HG02588 (cell line): ENCODE data around the gene GULP1.
"Not testable (repeated sequence)": the region's sequence is repeated elsewhere in the genome, so short reads cannot be mapped to it uniquely, and the experiment has no call there.

Source experiments
- ATAC-seq: cut with Tn5 transposase; IDR thresholded peaks from one replicate; pipeline ENCODE4 v1.9.1; 2021; ENCODE audit warnings: mild to moderate bottlenecking, moderate library complexity; ENCODE audit not compliant: unreplicated experiment

GULP1 gene

GRCh38 chr2:188459061-188459460, 167.4 kb downstream of the GULP1 start:
- no peak for ATAC-seq

GRCh38 chr2:188466078-188466477, 174.4 kb downstream of the GULP1 start:
- ATAC-seq = not testable (repeated sequence)

DNA sequence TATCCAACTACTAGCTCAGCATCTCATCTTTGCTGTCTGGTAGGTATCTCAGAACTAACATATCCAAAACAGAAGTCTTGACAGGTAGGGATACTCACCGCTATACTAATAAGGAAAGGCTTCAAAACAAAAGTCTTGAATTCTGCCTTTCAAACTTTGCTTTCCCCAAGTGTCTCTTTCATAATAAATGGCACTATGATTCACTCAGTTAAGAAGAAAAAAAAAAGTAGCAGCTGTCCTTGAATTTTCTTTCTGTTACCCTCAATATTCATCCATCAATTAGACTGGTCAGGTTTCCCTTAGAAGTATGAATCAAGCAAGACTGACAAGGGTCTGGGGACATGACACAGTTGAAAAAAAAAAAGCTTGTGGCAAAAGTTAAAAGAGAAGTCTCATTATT, 175.1 kb downstream of the GULP1 start:
- ATAC-seq = no peak

- ATAC-seq = no peak
These were observed 179.5 kb downstream of the GULP1 start for GRCh38 chr2:188471166-188471565.

DNA sequence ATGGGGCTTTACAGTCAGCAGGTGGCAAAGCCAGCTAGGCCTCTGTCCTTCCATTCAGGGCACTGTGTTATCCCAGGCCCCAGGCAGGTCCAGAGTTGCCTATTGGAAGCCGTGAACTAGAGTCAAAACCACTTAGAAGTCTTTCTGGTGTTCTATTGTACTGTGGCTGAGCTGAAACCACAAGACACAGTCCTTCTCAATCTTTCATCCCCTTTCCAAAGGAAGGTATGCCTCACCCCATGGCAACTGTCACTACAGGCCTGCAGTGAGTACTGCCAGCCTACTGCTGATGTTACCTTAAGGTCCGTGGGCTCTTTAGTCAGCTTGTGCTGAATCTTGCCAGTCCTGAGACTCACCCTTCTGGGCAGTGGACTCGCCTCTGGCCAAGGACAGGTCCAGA, 181.6 kb downstream of the GULP1 start:
- no peak for ATAC-seq

- no peak for ATAC-seq
These were observed 182.6 kb downstream of the GULP1 start for GRCh38 chr2:188474316-188474715.

DNA sequence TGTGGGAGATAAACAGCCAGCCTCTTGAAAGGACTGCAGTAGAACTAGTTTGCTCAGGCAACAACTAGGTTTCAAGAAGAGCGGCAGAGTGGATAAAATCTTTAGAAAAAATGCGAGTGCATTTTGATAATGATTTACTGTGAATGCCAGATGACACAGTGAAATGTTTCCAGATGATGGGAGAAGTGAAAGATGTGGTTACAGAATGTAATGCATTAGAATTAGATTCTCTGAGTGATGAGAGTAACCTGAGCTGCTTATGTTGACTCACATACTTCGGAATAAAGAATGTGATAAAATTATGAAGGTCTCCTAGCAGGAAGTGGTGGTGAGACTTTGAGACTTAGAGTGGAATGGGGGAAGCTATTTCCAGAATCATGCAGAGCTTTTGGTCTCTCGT, 184.3 kb downstream of the GULP1 start:
- ATAC-seq = peak; percentile 41

DNA sequence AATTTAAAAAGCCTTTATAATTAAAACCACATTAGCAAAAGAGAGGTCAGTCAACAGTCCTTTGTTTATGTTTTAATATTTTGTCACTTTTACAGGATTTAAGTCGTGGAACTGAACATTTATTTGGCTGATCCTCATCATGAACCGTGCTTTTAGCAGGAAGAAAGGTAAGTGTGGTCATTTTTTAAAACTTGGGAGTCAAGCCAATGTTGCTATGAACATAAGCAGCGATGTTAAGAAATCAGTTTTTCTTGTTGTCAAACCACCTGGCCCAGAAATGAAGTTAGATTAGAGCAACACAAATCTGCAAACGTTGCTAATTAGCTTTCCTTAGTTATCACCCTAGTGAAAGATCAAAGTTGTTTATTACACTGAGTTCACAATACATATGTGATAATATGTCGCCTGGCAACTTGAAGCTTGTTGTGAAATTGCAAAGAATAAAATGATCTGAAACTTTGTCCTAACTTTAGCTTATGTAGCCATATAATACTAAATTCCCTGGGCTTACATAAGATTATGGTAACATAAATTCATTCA, 186.0 kb downstream of the GULP1 start:
- no peak for ATAC-seq

DNA sequence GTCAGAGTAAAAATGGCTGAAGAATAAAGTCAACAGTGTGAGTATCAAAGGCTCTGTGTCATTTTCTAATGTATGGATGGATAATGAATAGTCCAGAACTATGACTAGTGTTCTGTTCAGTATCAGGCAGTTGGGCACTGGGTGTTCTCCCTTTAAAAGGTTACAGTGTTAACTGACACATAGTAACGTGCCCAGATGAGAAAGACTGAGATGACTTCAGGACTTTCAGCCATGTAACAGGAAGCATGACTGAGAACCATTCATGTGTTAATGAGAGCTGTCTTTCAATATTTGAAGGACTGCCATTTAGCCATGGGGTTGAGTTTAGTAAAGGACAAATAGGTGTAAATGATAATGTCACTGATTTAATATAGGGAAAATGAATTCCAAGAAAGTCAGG, 187.1 kb downstream of the GULP1 start:
- ATAC-seq = peak; percentile 99

DNA sequence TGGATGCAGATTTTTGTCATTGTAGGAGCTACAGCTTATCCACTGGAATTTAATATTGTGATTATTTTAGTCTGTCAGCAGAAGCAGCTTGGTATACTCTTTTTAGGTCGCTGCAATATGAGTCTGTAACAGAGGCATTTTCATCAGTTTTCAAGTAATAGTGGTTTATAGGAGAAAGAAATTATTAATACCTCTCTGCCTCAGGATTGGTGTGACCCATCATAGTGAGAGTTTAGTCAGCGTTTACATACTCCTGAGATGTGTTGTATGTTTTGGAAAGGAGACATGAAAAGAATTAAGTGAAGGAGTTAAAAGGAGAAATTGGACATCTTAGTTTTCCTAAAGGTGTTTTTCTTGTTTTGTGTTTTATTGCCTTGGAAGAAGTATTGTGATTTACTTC, 189.8 kb downstream of the GULP1 start:
- no peak for ATAC-seq

DNA sequence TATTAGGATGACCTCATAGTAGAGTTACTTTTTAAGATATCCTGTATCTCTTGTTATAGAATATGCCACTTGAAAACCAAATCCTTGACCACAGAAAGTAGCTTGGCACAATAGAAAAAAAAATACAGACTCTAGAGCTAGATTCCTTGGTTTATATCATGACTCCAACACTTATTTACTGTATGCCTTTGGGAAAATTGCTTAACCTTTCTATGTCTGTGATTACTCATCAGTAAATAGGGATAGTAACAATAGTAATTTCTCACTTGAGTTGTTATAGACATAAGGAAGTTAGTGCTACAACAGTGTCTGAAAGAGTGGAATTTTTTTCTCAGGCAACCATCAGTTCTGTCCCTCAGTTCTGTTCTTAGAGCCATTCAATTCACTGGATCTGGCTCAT, 193.8 kb downstream of the GULP1 start:
- no peak for ATAC-seq

- no peak for ATAC-seq
These were observed 201.1 kb downstream of the GULP1 start for GRCh38 chr2:188492751-188493150.

GRCh38 chr2:188494906-188495305, 203.2 kb downstream of the GULP1 start:
- no peak for ATAC-seq

DNA sequence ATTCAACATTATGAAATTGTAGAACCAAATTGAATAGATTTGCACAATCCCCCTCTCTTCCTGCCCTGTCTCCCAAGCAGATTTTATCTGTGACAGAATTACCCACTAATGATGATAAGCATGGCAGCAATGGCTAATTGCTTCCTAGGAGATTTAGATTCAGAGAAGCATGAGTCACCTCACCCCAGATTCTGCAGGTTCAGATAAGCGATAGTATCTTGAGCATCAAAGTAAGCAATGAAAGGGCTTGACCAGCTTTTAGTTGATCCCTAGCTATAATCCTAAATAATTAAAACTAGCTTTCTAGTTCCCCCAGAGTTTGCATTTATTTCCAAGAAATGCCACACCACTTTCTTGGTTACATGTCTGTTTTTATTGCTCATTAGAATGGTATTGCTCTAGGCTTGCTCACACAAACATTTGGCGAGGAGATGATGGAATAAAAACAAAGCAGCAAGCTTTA, 204.3 kb downstream of the GULP1 start:
- ATAC-seq = no peak

- ATAC-seq = no peak
These were observed 206.1 kb downstream of the GULP1 start for GRCh38 chr2:188497726-188498125.

GRCh38 chr2:188503975-188504374, 212.3 kb downstream of the GULP1 start:
- ATAC-seq = no peak

DNA sequence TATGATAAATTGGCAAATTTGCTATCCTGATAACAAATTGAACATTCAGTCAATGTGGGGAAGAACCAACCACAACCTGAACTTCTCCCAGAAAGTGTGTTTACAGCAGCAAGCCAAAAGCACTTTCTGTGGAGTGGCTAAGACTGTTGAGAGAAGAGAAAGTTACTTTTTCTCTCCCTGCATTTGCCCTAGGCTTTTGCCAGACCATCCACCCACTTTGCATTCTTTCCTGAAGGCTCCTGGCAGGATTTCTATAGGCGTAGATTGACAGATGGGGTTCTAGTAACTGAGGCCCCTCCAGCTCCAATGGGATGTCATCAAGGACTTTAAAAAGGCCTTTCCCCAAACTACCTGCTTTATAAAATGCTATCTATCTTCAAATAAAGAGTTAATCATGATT, 215.2 kb downstream of the GULP1 start:
- no peak for ATAC-seq

DNA sequence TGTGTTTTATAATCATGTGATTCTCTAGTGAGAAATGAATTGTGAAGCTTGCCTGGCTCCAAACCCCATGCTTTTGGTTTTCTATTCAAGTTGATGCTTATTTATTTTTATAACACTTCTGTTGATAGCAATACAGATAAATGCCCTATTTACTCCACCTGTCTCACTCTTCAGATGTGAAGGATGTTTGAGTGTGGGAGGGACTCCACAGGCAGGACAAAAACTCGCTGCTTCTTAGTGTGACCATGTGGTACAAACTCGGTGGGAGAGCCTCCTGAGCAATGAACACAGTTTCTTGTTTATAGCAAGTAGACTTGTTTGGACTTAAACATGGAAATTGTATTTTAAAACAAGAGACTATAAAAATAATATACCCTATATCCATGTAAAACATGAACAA, 219.7 kb downstream of the GULP1 start:
- no peak for ATAC-seq

- ATAC-seq = peak; percentile 47
These were observed 220.8 kb downstream of the GULP1 start for GRCh38 chr2:188512456-188512855.

GRCh38 chr2:188515918-188516317, 224.2 kb downstream of the GULP1 start:
- ATAC-seq = no peak

DNA sequence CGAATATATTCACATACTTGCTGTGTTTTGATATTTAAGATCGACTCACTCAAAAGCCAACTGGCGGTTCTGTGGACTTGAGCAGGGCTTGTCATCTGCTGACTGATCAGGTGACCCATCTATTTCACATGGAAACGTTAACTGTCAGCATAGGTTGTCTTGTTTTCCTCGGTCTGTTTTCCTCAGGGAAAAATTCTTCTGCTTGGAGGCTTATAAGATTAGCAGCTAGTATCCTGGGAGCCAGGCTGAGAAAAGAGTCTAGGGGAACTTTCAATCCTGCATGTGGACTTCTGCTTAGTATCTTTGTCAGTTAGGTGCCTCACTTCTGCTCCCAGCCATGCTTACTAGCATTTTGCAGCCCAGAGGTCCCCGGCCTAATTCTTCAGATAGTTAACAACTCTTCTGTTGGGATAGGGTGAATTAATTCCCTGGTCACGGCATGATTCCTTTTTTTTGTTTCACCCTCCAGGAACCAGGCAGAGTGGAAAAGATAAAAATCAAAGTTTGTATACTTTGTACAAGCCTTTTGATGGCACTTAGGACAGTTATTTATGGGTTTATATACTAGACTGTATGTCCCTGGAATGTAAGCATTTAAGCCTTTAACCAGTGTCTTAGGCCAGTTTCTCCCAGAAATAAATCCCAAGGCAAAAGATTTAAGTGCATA, 226.0 kb downstream of the GULP1 start:
- no peak for ATAC-seq

DNA sequence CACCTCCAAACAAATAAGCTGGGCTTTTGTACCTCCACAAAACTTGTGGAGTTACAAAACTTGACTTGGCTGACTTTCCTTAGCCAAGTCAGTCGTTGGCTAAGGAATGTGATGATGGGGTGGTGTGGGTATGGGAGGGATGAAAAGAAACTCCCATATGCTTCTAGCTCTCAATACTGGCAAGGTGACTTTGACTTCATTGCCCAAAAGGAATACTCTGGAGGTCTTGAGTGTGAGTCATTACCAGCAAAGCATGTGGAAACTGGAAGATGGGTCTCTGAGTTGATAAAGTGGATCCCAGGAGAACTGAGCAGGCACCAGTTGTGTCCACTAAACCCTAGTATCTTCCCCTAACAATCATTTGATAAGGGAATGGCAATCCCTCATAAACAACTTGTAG, 226.7 kb downstream of the GULP1 start:
- ATAC-seq = no peak

DNA sequence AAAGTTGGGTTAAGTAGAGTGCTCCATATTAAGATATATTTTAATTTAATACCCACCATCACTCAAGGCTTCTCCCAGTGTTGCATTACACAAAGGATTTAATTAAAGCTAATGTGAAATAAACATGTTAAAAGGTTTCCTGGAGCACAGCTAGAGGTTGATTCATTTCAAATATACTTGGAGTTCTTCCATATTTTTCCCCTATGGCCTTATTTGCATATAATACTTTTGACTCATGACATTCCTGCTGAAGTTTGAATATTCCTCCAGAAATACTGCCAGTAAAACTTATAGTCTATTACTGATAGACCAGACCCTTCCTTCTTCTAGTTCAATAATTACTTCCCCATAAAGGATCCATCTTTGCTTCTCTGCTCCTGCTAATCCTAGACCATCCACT, 227.5 kb downstream of the GULP1 start:
- no peak for ATAC-seq
